Measurements from ENCODE around the gene TNKS2. TPM values are rescaled to one million over a fixed set of nuclear protein-coding genes. Genes with fewer than 3 reads are reported as not detected.
"Not testable (repeated sequence)": the region's sequence is repeated elsewhere in the genome, so short reads cannot be mapped to it uniquely, and the experiment has no call there.

The TNKS2 gene
- total RNA-seq (10 to 100 TPM; 46.8 to 91.9 TPM), polyA plus RNA-seq (ENCODE audit: insufficient read length in 2 of 2) (10 to 100 TPM; 35.3 to 51.6 TPM)
- long read RNA-seq, donor 1, full-length matches to known transcripts, result 6 of 14 reads
- long read RNA-seq, donor 1, partial matches to known transcripts, result 8 of 14 reads
- long read RNA-seq, donor 1, other reads (novel, unspliced or antisense), result 0 of 14 reads
- long read RNA-seq, donor 2, full-length matches to known transcripts, result 1 of 217 reads
- long read RNA-seq, donor 2, partial matches to known transcripts, result 216 of 217 reads
- long read RNA-seq, donor 2, other reads (novel, unspliced or antisense), result 0 of 217 reads
- long read RNA-seq, donor 3, full-length matches to known transcripts, result 4 of 10 reads
- long read RNA-seq, donor 3, partial matches to known transcripts, result 6 of 10 reads
- long read RNA-seq, donor 3, other reads (novel, unspliced or antisense), result 0 of 10 reads
- long read RNA-seq, donor 4, partial matches to known transcripts, result 6 of 6 reads
- long read RNA-seq, donor 4, other reads (novel, unspliced or antisense), result 0 of 6 reads

- Histone ChIP-seq H3K9me3 (ENCODE audit: control insufficient read depth, insufficient read depth, low read length) (no peaks in the 10 kb centered on the region), H3K27me3 (ENCODE audit: control insufficient read depth, insufficient read depth, low read length) (no peaks in the 10 kb centered on the region)
- WGBS (ENCODE audit: insufficient coverage), result under 1% methylated on average over 59 of the region's 64 CpGs
These were observed at the start of gene TNKS2 for GRCh38 chr10:91797874-91798648. TNKS2 (plus strand) TSS chr10:91798426; CDS start chr10:91798691, 265 bp downstream.

GRCh38 chr10:91749592-91749991 is 48.6 kb upstream of the TNKS2 start:
- H3K27me3 ChIP-seq (ENCODE audit: control insufficient read depth, insufficient read depth, low read length); H3K9me3 ChIP-seq (ENCODE audit: control insufficient read depth, insufficient read depth, low read length): not testable (repeated sequence)
- 97% methylated on average over 11 of the region's 20 CpGs for WGBS (ENCODE audit: insufficient coverage)

More at GRCh38 chr10:91797874-91798648, at the start of gene TNKS2:
- Histone ChIP-seq H3K36me3 (ENCODE audit: control insufficient read depth, insufficient read depth, low read length) (peaks cover 4% of the 10 kb centered on the region), H3K4me3 (ENCODE audit: low read depth, low read length) (peak within 1 kb of the TSS; percentile 74), H3K4me1 (ENCODE audit: control insufficient read depth, insufficient read depth, low read length) (no peaks in the 10 kb centered on the region), H3K27ac (ENCODE audit: low read depth, low read length) (peak within 1 kb of the TSS; percentile 96)
- DNase-seq (ENCODE audit: low read depth in 4 of 6, low spot score in 6 of 6), result peak; percentile 90 to 99 (median 94)

GRCh38 chr10:91756286-91756685 is 41.9 kb upstream of the TNKS2 start:
- Histone ChIP-seq H3K27ac (ENCODE audit: low read depth, low read length) (no peak overlapping the region), H3K4me1 (ENCODE audit: control insufficient read depth, insufficient read depth, low read length) (no peaks in the 10 kb centered on the region), H3K27me3 (ENCODE audit: control insufficient read depth, insufficient read depth, low read length) (no peaks in the 10 kb centered on the region), H3K36me3 (ENCODE audit: control insufficient read depth, insufficient read depth, low read length) (no peaks in the 10 kb centered on the region), H3K9me3 (ENCODE audit: control insufficient read depth, insufficient read depth, low read length) (peaks cover 1% of the 10 kb centered on the region), H3K4me3 (ENCODE audit: low read depth, low read length) (no peak overlapping the region)
- no peak for DNase-seq (ENCODE audit: low read depth in 4 of 6, low spot score in 6 of 6)
- 88% methylated on average over 1 of the region's 2 CpGs for WGBS (ENCODE audit: insufficient coverage)

More at GRCh38 chr10:91749592-91749991, 48.6 kb upstream of the TNKS2 start:
- DNase-seq (ENCODE audit: low read depth in 4 of 6, low spot score in 6 of 6); H3K36me3 ChIP-seq (ENCODE audit: control insufficient read depth, insufficient read depth, low read length); H3K27ac ChIP-seq (ENCODE audit: low read depth, low read length); H3K4me3 ChIP-seq (ENCODE audit: low read depth, low read length); H3K4me1 ChIP-seq (ENCODE audit: control insufficient read depth, insufficient read depth, low read length): not testable (repeated sequence)

- peaks cover 1% of the 10 kb centered on the region for H3K9me3 ChIP-seq (ENCODE audit: control insufficient read depth, insufficient read depth, low read length)
- peak in 5 of 6 donors; percentile 20 to 89 (median 53) for DNase-seq (ENCODE audit: low read depth in 4 of 6, low spot score in 6 of 6)
- WGBS (ENCODE audit: insufficient coverage), result 87% methylated on average over 1 of the region's 3 CpGs
- H3K27ac ChIP-seq (ENCODE audit: low read depth, low read length), result no peak overlapping the region
- H3K4me3 ChIP-seq (ENCODE audit: low read depth, low read length), result no peak overlapping the region
- H3K36me3 ChIP-seq (ENCODE audit: control insufficient read depth, insufficient read depth, low read length), result no peaks in the 10 kb centered on the region
- no peaks in the 10 kb centered on the region for H3K4me1 ChIP-seq (ENCODE audit: control insufficient read depth, insufficient read depth, low read length)
- no peaks in the 10 kb centered on the region for H3K27me3 ChIP-seq (ENCODE audit: control insufficient read depth, insufficient read depth, low read length)
These were observed 39.7 kb upstream of the TNKS2 start for GRCh38 chr10:91758303-91759146.

DNA sequence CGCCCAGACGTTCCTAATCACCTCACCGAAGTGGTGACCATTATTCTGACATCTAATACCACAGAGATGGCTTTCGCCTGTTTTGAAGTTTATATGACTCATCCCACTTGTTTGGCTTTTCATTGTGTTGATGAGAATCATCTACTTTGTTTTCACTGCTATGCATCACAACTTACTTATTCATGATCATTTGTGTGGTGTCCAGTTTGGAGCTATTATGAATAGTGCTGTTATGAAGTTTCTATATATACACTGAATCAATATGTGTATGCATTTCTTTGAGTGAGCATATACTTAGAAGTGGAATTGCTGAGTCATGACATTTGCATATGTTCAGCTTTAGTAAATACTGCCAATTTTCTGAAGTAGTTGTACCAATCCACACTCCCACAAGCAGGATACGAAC is 38.6 kb upstream of the TNKS2 start:
- Histone ChIP-seq H3K4me1 (ENCODE audit: control insufficient read depth, insufficient read depth, low read length) (no peaks in the 10 kb centered on the region), H3K4me3 (ENCODE audit: low read depth, low read length) (no peak overlapping the region), H3K27me3 (ENCODE audit: control insufficient read depth, insufficient read depth, low read length) (no peaks in the 10 kb centered on the region), H3K27ac (ENCODE audit: low read depth, low read length) (no peak overlapping the region), H3K9me3 (ENCODE audit: control insufficient read depth, insufficient read depth, low read length) (peaks cover 1% of the 10 kb centered on the region), H3K36me3 (ENCODE audit: control insufficient read depth, insufficient read depth, low read length) (no peaks in the 10 kb centered on the region)
- DNase-seq (ENCODE audit: low read depth in 4 of 6, low spot score in 6 of 6), result no peak
- no CpG with 5 or more reads among the region's 5 CpGs for WGBS (ENCODE audit: insufficient coverage)

DNA sequence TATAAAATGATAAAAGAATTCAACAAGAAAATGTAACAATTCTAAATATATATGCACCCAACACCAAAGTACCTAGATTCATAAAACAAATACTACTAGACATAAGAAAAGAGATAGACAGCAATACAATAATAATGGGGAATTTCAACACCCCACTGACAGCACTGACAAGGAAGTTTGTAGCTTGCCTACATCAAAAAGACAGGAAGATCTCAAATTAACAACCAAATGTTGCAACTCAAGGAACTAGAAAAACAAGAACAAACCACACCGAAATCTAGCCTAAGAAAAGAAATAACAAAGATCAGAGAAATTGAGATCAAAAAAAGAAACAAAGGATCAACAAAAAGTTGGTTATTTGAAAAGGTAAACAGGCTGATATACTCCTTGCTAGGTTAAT is 36.5 kb upstream of the TNKS2 start:
- Histone ChIP-seq H3K36me3 (ENCODE audit: control insufficient read depth, insufficient read depth, low read length) (no peaks in the 10 kb centered on the region), H3K4me3 (ENCODE audit: low read depth, low read length) (no peak overlapping the region), H3K27ac (ENCODE audit: low read depth, low read length) (no peak overlapping the region), H3K9me3 (ENCODE audit: control insufficient read depth, insufficient read depth, low read length) (peaks cover 1% of the 10 kb centered on the region), H3K27me3 (ENCODE audit: control insufficient read depth, insufficient read depth, low read length) (no peaks in the 10 kb centered on the region), H3K4me1 (ENCODE audit: control insufficient read depth, insufficient read depth, low read length) (no peaks in the 10 kb centered on the region)
- no CpG with 5 or more reads among the region's 1 CpG for WGBS (ENCODE audit: insufficient coverage)
- DNase-seq (ENCODE audit: low read depth in 4 of 6, low spot score in 6 of 6), result no peak

DNA sequence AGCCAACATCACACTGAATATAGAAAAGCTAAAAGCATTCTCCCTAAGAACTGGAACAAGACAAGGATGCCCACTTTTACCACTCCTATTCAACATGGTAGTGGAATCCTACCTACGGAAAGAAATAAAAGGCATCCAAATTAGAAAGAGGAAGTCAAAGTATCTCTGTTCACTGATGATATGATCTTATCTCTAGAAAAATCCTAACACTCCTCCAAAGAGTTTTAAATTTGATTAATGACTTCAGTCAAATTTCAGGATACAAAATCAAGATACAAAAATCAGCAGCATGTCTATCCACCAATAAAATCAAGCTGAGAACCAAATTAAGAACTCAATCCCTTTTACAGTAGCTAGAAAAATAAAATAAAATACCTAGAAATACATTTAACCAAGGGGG is 35.3 kb upstream of the TNKS2 start:
- Histone ChIP-seq H3K4me3 (ENCODE audit: low read depth, low read length) (no peak overlapping the region), H3K4me1 (ENCODE audit: control insufficient read depth, insufficient read depth, low read length) (no peaks in the 10 kb centered on the region), H3K27me3 (ENCODE audit: control insufficient read depth, insufficient read depth, low read length) (no peaks in the 10 kb centered on the region), H3K9me3 (ENCODE audit: control insufficient read depth, insufficient read depth, low read length) (peaks cover 1% of the 10 kb centered on the region), H3K27ac (ENCODE audit: low read depth, low read length) (no peak overlapping the region), H3K36me3 (ENCODE audit: control insufficient read depth, insufficient read depth, low read length) (no peaks in the 10 kb centered on the region)
- no CpG with 5 or more reads among the region's 1 CpG for WGBS (ENCODE audit: insufficient coverage)
- DNase-seq (ENCODE audit: low read depth in 4 of 6, low spot score in 6 of 6), result no peak

GRCh38 chr10:91766676-91767075 is 31.6 kb upstream of the TNKS2 start:
- 90% methylated on average over 3 of the region's 7 CpGs for WGBS (ENCODE audit: insufficient coverage)
- no peak for DNase-seq (ENCODE audit: low read depth in 4 of 6, low spot score in 6 of 6)
- Histone ChIP-seq H3K4me3 (ENCODE audit: low read depth, low read length) (no peak overlapping the region), H3K27ac (ENCODE audit: low read depth, low read length) (no peak overlapping the region), H3K9me3 (ENCODE audit: control insufficient read depth, insufficient read depth, low read length) (no peaks in the 10 kb centered on the region), H3K27me3 (ENCODE audit: control insufficient read depth, insufficient read depth, low read length) (no peaks in the 10 kb centered on the region), H3K36me3 (ENCODE audit: control insufficient read depth, insufficient read depth, low read length) (no peaks in the 10 kb centered on the region), H3K4me1 (ENCODE audit: control insufficient read depth, insufficient read depth, low read length) (no peaks in the 10 kb centered on the region)

GRCh38 chr10:91768123-91768522 is 30.1 kb upstream of the TNKS2 start:
- no peaks in the 10 kb centered on the region for H3K9me3 ChIP-seq (ENCODE audit: control insufficient read depth, insufficient read depth, low read length)
- H3K27ac ChIP-seq (ENCODE audit: low read depth, low read length), result no peak overlapping the region
- H3K4me1 ChIP-seq (ENCODE audit: control insufficient read depth, insufficient read depth, low read length), result no peaks in the 10 kb centered on the region
- H3K36me3 ChIP-seq (ENCODE audit: control insufficient read depth, insufficient read depth, low read length), result no peaks in the 10 kb centered on the region
- no peak for DNase-seq (ENCODE audit: low read depth in 4 of 6, low spot score in 6 of 6)
- H3K27me3 ChIP-seq (ENCODE audit: control insufficient read depth, insufficient read depth, low read length), result no peaks in the 10 kb centered on the region
- H3K4me3 ChIP-seq (ENCODE audit: low read depth, low read length), result no peak overlapping the region
- WGBS (ENCODE audit: insufficient coverage), result no CpG with 5 or more reads among the region's 3 CpGs
